Endothelial cell of umbilical vein (primary cell): ENCODE data around the gene TXNDC12.

Experiments used
- CTCF ChIP-seq, 2 donors: IDR thresholded peaks; 1 replicate in 1 of 2; 2 replicates in 1 of 2; pipeline ENCODE4 v1.5.1; 2011; ENCODE audit warnings: low read length in 2 of 2, mild to moderate bottlenecking in 2 of 2, moderate library complexity in 2 of 2, control low read depth in 1 of 2, inconsistent platforms in 1 of 2, low read depth in 1 of 2; ENCODE audit not compliant: insufficient read depth in 1 of 2; ENCODE audit errors: extremely low read depth in 1 of 2
- EZH2 ChIP-seq: IDR thresholded peaks from 2 replicates; pipeline ENCODE4 v1.6.1; 2012; ENCODE audit warnings: borderline replicate concordance, low read depth, mild to moderate bottlenecking, moderate library complexity, low read length, inconsistent platforms; ENCODE audit not compliant: severe bottlenecking
- FOS ChIP-seq: IDR thresholded peaks from 2 replicates; pipeline ENCODE4 v1.6.1; 2011; ENCODE audit warnings: mild to moderate bottlenecking, low read length, moderate library complexity, borderline replicate concordance; ENCODE audit not compliant: insufficient read depth
- GATA2 ChIP-seq: IDR thresholded peaks from 2 replicates; pipeline ENCODE4 v1.7.0; 2011; ENCODE audit warnings: low read depth, mild to moderate bottlenecking, moderate library complexity, mixed read lengths, low read length; ENCODE audit not compliant: insufficient read length, insufficient read depth
- JUN ChIP-seq: IDR thresholded peaks from 2 replicates; pipeline ENCODE4 v1.6.1; 2011; ENCODE audit warnings: borderline replicate concordance, low read depth; ENCODE audit not compliant: insufficient read length, insufficient read depth
- MAX ChIP-seq: IDR thresholded peaks from 2 replicates; pipeline ENCODE4 v1.6.1; 2011; ENCODE audit not compliant: insufficient read depth, insufficient read length
- MYC ChIP-seq: IDR thresholded peaks from one replicate; pipeline ENCODE4 v1.6.1; 2011; ENCODE audit warnings: mild to moderate bottlenecking, low read depth, low read length
- POLR2A ChIP-seq: IDR thresholded peaks from 2 replicates; pipeline ENCODE4 v1.6.1; 2012; ENCODE audit warnings: low read depth, mild to moderate bottlenecking, control low read depth, low read length
- POLR2AphosphoS5 ChIP-seq: IDR thresholded peaks from 2 replicates; pipeline ENCODE4 v1.6.1; 2012; ENCODE audit warnings: low read depth, mild to moderate bottlenecking, control low read depth, low read length, moderate library complexity; ENCODE audit not compliant: insufficient read depth

- TF ChIP-seq CTCF (IDR thresholded peaks at IDR 0.05; ENCODE audit: extremely low read depth in 1 of 2, insufficient read depth in 1 of 2, low read depth in 1 of 2, low read length in 2 of 2) (no peak), EZH2 (no peak), POLR2A (no peak), MAX (no peak), MYC (no peak), POLR2AphosphoS5 (no peak), FOS (no peak), GATA2 (no peak), JUN (no peak)
These were observed 4.3 kb upstream of the TXNDC12 start for GRCh38 chr1:52059321-52059720.
